Hematopoietic multipotent progenitor cell treated with erythropoietin and hydrocortisone succinate and interleukin-3 and kit ligand, for 17 days (in vitro differentiated cells): Measurements from ENCODE around the gene TNFSF11.

ENCODE experiments used
- DNase-seq: peaks from one replicate; pipeline ENCODE4 v3.0.0-alpha.2; 2015; ENCODE audit warnings: low spot score

Gene TNFSF11

GRCh38 chr13:42653679-42654078, 79.7 kb downstream of the TNFSF11 start:
- no peak for DNase-seq

- DNase-seq, result no peak
Observed at GRCh38 chr13:42654212-42654611, 80.3 kb downstream of the TNFSF11 start.

- no peak for DNase-seq
Observed at GRCh38 chr13:42654722-42655121, 80.8 kb downstream of the TNFSF11 start.

GRCh38 chr13:42656161-42656560, 82.2 kb downstream of the TNFSF11 start:
- DNase-seq, result no peak

- no peak for DNase-seq
Observed at GRCh38 chr13:42656958-42657357, 83.0 kb downstream of the TNFSF11 start.
